ENCODE measurements around the gene CYP4F11.

CYP4F11 gene

GRCh38 chr19:15897026-15897737 lies 37.1 kb downstream of the CYP4F11 start:
- H3K4me3 ChIP-seq, result no peak overlapping the region
- intact Hi-C loops (cut with DNase I; ENCODE audit: low total_unique reads), result no loop called here
- H3K27me3 ChIP-seq, result peaks cover 0 to 31% of the 10 kb centered on the region in 2 donors
- TF ChIP-seq CTCF (IDR thresholded peaks at IDR 0.05), result no peak
- H3K4me1 ChIP-seq, result peaks cover 0 to 3% (median 0%) of the 10 kb centered on the region in 4 donors
- no peaks in the 10 kb centered on the region for H3K9me3 ChIP-seq
- no peak for DNase-seq
- H3K27ac ChIP-seq, result no peak overlapping the region
- H3K36me3 ChIP-seq, result no peaks in the 10 kb centered on the region

GRCh38 chr19:15895876-15896430 lies 38.4 kb downstream of the CYP4F11 start:
- Histone ChIP-seq H3K9me3 (no peaks in the 10 kb centered on the region), H3K27ac (no peak overlapping the region), H3K4me1 (peaks cover 0 to 3% (median 0%) of the 10 kb centered on the region in 4 donors), H3K27me3 (peaks cover 0 to 31% of the 10 kb centered on the region in 2 donors), H3K4me3 (no peak overlapping the region), H3K36me3 (no peaks in the 10 kb centered on the region)
- no peak for DNase-seq
- TF ChIP-seq CTCF (IDR thresholded peaks at IDR 0.05), result no peak
- intact Hi-C loops (cut with DNase I; ENCODE audit: low total_unique reads), result no loop called here

GRCh38 chr19:15894359-15894758 lies 40.0 kb downstream of the CYP4F11 start:
- no peak for TF ChIP-seq CTCF (IDR thresholded peaks at IDR 0.05)
- no peak for DNase-seq
- H3K9me3 ChIP-seq, result no peaks in the 10 kb centered on the region
- H3K36me3 ChIP-seq, result no peaks in the 10 kb centered on the region
- H3K27me3 ChIP-seq, result peaks cover 0 to 22% of the 10 kb centered on the region in 2 donors
- H3K27ac ChIP-seq, result no peak overlapping the region
- H3K4me3 ChIP-seq, result no peak overlapping the region
- H3K4me1 ChIP-seq, result no peaks in the 10 kb centered on the region
- intact Hi-C loops (cut with DNase I; ENCODE audit: low total_unique reads), result no loop called here

- H3K9me3 ChIP-seq, result no peaks in the 10 kb centered on the region
- TF ChIP-seq CTCF (IDR thresholded peaks at IDR 0.05), result no peak
- intact Hi-C loops (cut with DNase I; ENCODE audit: low total_unique reads), result no loop called here
- H3K4me1 ChIP-seq, result no peaks in the 10 kb centered on the region
- H3K4me3 ChIP-seq, result no peak overlapping the region
- H3K36me3 ChIP-seq, result no peaks in the 10 kb centered on the region
- H3K27ac ChIP-seq, result no peak overlapping the region
- no peak for DNase-seq
- peaks cover 0 to 19% of the 10 kb centered on the region in 2 donors for H3K27me3 ChIP-seq
Observed at GRCh38 chr19:15893477-15893876, 40.9 kb downstream of the CYP4F11 start.

- Histone ChIP-seq H3K27ac (no peak overlapping the region), H3K4me3 (no peak overlapping the region), H3K4me1 (no peaks in the 10 kb centered on the region), H3K9me3 (no peaks in the 10 kb centered on the region), H3K27me3 (peaks cover 0 to 7% of the 10 kb centered on the region in 2 donors), H3K36me3 (no peaks in the 10 kb centered on the region)
- no peak for DNase-seq
- intact Hi-C loops (cut with DNase I; ENCODE audit: low total_unique reads), result no loop called here
- TF ChIP-seq CTCF (IDR thresholded peaks at IDR 0.05), result no peak
Observed at GRCh38 chr19:15892012-15892411, 42.3 kb downstream of the CYP4F11 start.
